Coronary artery (tissue), 2 donors: ENCODE results near the gene ZNF771.

Experiments used
- DNase-seq: peaks from one replicate; pipeline ENCODE4 v3.0.0-alpha.2; 2017; ENCODE audit warnings: low spot score
- H3K27ac ChIP-seq, 2 donors: fragments of 200-600 bp; sonication (generic); one replicate each; pipeline ENCODE4 v1.5.1; 2016 to 2019
- H3K4me3 ChIP-seq: fragments of 200-600 bp; sonication (generic); 2 replicates; pipeline ENCODE4 v1.5.1; 2016; ENCODE audit warnings: mild to moderate bottlenecking, moderate library complexity
- CTCF ChIP-seq: fragments of 200-600 bp; sonication (generic); IDR thresholded peaks from one replicate; pipeline ENCODE4 v1.5.1; 2019; ENCODE audit warnings: antibody characterized with exemption

ZNF771 gene

GRCh38 chr16:30399435-30400186 lies 7.8 kb upstream of the ZNF771 start:
- Histone ChIP-seq H3K27ac (peak overlapping the region; percentile 59 to 89), H3K4me3 (peak overlapping the region; percentile 75)
- no peak for TF ChIP-seq CTCF
- DNase-seq, result no peak

- no peak for DNase-seq
- no peak for TF ChIP-seq CTCF
- H3K27ac ChIP-seq, result no peak overlapping the region
- H3K4me3 ChIP-seq, result no peak overlapping the region
These were observed 5.5 kb upstream of the ZNF771 start for GRCh38 chr16:30401768-30402425.

- DNase-seq, result no peak
- Histone ChIP-seq H3K27ac (peak overlapping the region; percentile 82 to 99), H3K4me3 (peak overlapping the region; percentile 98)
- no peak for TF ChIP-seq CTCF
These were observed 658 bp upstream of the ZNF771 start for GRCh38 chr16:30406795-30407101.

GRCh38 chr16:30407804-30408534 lies 563 bp downstream of the ZNF771 start:
- TF ChIP-seq CTCF, result no peak
- DNase-seq, result no peak
- Histone ChIP-seq H3K27ac (peak overlapping the region; percentile 82 to 99), H3K4me3 (peak overlapping the region; percentile 98)

- Histone ChIP-seq H3K4me3 (peak overlapping the region; percentile 12), H3K27ac (peak overlapping the region; percentile 19 to 27)
- peak; percentile 91 for DNase-seq
- TF ChIP-seq CTCF, result peak; percentile 95
These were observed 2.0 kb downstream of the ZNF771 start for GRCh38 chr16:30409125-30410060.

- no peak for DNase-seq
- Histone ChIP-seq H3K4me3 (no peak overlapping the region), H3K27ac (no peak overlapping the region)
- no peak for TF ChIP-seq CTCF
These were observed 5.9 kb downstream of the ZNF771 start for GRCh38 chr16:30413112-30413806.
